GM12878 (cell line): Measurements from ENCODE around the gene DDAH1. TPM values are rescaled to one million over a fixed set of nuclear protein-coding genes. Genes with fewer than 3 reads are reported as not detected.

Experiments used
- ATAC-seq: fragments of 200-7000 bp; cut with Tn5 transposase; 3 replicates; pipeline ENCODE4 v1.9.1; 2020; ENCODE audit warnings: mild to moderate bottlenecking, moderate library complexity
- BruUV-seq: library from RNA; stranded (reverse); fragments of 400-500 nt; replicated peaks from 2 replicates; lab custom pipeline; 2021; lab: Mats Ljungman, UMichigan
- CTCF ChIA-PET: fragments of 300-600 bp; sonication (Branson Sonifier 250); formaldehyde crosslinking; extraction: SDS; loops from one replicate; lab custom pipeline; 2021; ENCODE audit warnings: inconsistent platforms; lab: Yijun Ruan, JAX
- POLR2A ChIA-PET: fragments of 350-600 bp; formaldehyde crosslinking; extraction: SDS; loops from one replicate; lab custom pipeline; 2021; ENCODE audit warnings: inconsistent platforms; lab: Charles Lee
- RAD21 ChIA-PET: fragments of 300-600 bp; sonication (Branson Sonifier 250); formaldehyde crosslinking; loops from one replicate; lab custom pipeline; 2023; ENCODE audit warnings: antibody characterized with exemption; ENCODE audit not compliant: unreplicated experiment; lab: Charles Lee
- SMC1A ChIA-PET: fragments of 300-600 bp; sonication (Branson Sonifier 250); formaldehyde crosslinking; loops from one replicate; lab custom pipeline; 2023; ENCODE audit not compliant: unreplicated experiment, uncharacterized antibody; lab: Charles Lee
- DNase-seq: peaks from one replicate; pipeline ENCODE4 v3.0.0-alpha.2; 2011; ENCODE audit warnings: low read depth, low spot score
- FAIRE-seq: peaks from 3 replicates; lab custom pipeline; 2011; peaks lifted over from hg19 to GRCh38; lab: Jason Lieb, UNC
- H2AFZ ChIP-seq: 2 replicates; pipeline ENCODE4 v1.6.0; 2011; ENCODE audit warnings: low read depth, low read length, control low read depth; ENCODE audit not compliant: control insufficient read depth
- H3K27ac ChIP-seq: 2 replicates; pipeline ENCODE4 v1.5.1; 2011; ENCODE audit warnings: control low read depth; ENCODE audit not compliant: control insufficient read depth, insufficient read depth
- H3K27me3 ChIP-seq, 2 experiments: replicated peaks in 1 of 2; 2 replicates each; pipeline versions ENCODE4 v1.6.0 to v1.6.1; 2011; ENCODE audit warnings: low read length in 1 of 2; ENCODE audit not compliant: control insufficient read depth in 2 of 2, insufficient read depth in 2 of 2
- H3K36me3 ChIP-seq, 2 experiments: 2 replicates each; pipeline ENCODE4 v1.5.1; 2011; ENCODE audit warnings: low read length in 1 of 2; ENCODE audit not compliant: control insufficient read depth in 2 of 2, insufficient read depth in 2 of 2
- H3K4me1 ChIP-seq: 2 replicates; pipeline ENCODE4 v1.6.1; 2011; ENCODE audit warnings: mild to moderate bottlenecking, low read length, moderate library complexity, mixed read lengths; ENCODE audit not compliant: control insufficient read depth, insufficient read depth
- H3K4me2 ChIP-seq: 2 replicates; pipeline ENCODE4 v1.6.0; 2011; ENCODE audit warnings: control low read depth; ENCODE audit not compliant: control insufficient read depth, insufficient read depth
- H3K4me3 ChIP-seq: fragments of 200-600 bp; sonication (generic); 2 replicates; pipeline ENCODE4 v1.5.1; 2016
- H3K79me2 ChIP-seq: 2 replicates; pipeline ENCODE4 v1.6.0; 2011; ENCODE audit warnings: low read length; ENCODE audit not compliant: control insufficient read depth, insufficient read depth
- H3K9ac ChIP-seq: 2 replicates; pipeline ENCODE4 v1.8.0; 2011; ENCODE audit warnings: low read length, control low read depth, mixed read lengths; ENCODE audit not compliant: control insufficient read depth, insufficient read depth
- H3K9me3 ChIP-seq: replicated peaks from 3 replicates; pipeline ENCODE4 v1.5.1; 2011; ENCODE audit warnings: mild to moderate bottlenecking, low read length; ENCODE audit not compliant: control insufficient read depth, insufficient read depth
- H4K20me1 ChIP-seq: 2 replicates; pipeline ENCODE4 v1.6.0; 2011; ENCODE audit not compliant: control insufficient read depth, insufficient read depth
- BHLHE40 ChIP-seq, 2 experiments: fragments of 450-650 bp in 1 of 2; IDR thresholded peaks; 2 replicates each; pipeline ENCODE4 v1.6.1; 2011 to 2017; ENCODE audit warnings: low read depth in 2 of 2, borderline replicate concordance in 1 of 2, improper control_type of control experiment in 1 of 2, low read length in 1 of 2, mild to moderate bottlenecking in 1 of 2
- CHD1 ChIP-seq: IDR thresholded peaks from 2 replicates; pipeline ENCODE4 v1.6.1; 2012; ENCODE audit warnings: low read depth, low read length, improper control_type of control experiment
- IRF4 ChIP-seq: IDR thresholded peaks from 2 replicates; pipeline ENCODE4 v1.6.1; 2011; ENCODE audit warnings: low read depth, low read length
- NR2F1 ChIP-seq: fragments of 450-650 bp; conservative IDR thresholded peaks from 2 replicates; pipeline ENCODE4 v1.6.1; 2017; ENCODE audit warnings: mild to moderate bottlenecking
- ZNF687 ChIP-seq: fragments of 450-650 bp; IDR thresholded peaks from 2 replicates; pipeline ENCODE4 v1.6.1; 2017; ENCODE audit warnings: mild to moderate bottlenecking, moderate library complexity
- WGBS: methylation state at CpG from one replicate; pipeline ENCODE4 v1.1.6; 2016; ENCODE audit warnings: low lambda C conversion rate; ENCODE audit not compliant: insufficient replicate concordance, insufficient coverage; ENCODE audit errors: missing lambda C conversion rate; 5-methylcytosine and 5-hydroxymethylcytosine counted together
- in situ Hi-C: fragments of 300-500 bp; cut with MboI; formaldehyde crosslinking; loops from 9 replicates; pipeline ENCODE4 v1.14.3; 2018; ENCODE audit warnings: mixed read lengths
- intact Hi-C: fragments of 100-400 bp; cut with micrococcal nuclease; formaldehyde crosslinking; loops from one replicate; pipeline ENCODE4 v1.14.2; 2022; ENCODE audit not compliant: unreplicated experiment
- polyA plus RNA-seq, 11 experiments: library from polyadenylated mRNA; depleted of rRNA in 4 of 11; unstranded in 6 of 11; stranded (reverse) in 5 of 11; fragments of >200 nt; fragmentation: Nextera tagmentation in 4 of 11; fragmentation: Illumina TruSeq in 1 of 11; extraction: Ambion mirVana in 4 of 11; extraction: Trizol in 1 of 11; gene quantifications; 1 replicate in 1 of 11; 2 replicates in 10 of 11; pipeline versions ENCODE4 v1.2.1 to v1.2.3, GENCODE V29; 2011 to 2016; ENCODE audit warnings: inconsistent platforms in 2 of 11, missing spikeins in 2 of 11, low read depth in 1 of 11
- total RNA-seq, 4 experiments: library from RNA; depleted of rRNA in 3 of 4; stranded (reverse); fragments of >200 nt in 3 of 4; fragmentation: Illumina TruSeq in 1 of 4; extraction: Trizol in 1 of 4; gene quantifications; 2 replicates each; pipeline versions ENCODE4 v1.2.1 to v1.2.3, GENCODE V29; 2013 to 2021

Gene DDAH1
- total and polyA plus RNA-seq, 10 of the 15 experiments (the other 5 are each of a cell fraction or from before 2014, with no cell fraction given), result 0.07 to 0.88 (median 0.27) TPM; not detected in 6

- TF ChIP-seq ZNF687, result no peak
- TF ChIP-seq NR2F1, result no peak
- TF ChIP-seq BHLHE40 (IDR thresholded peaks at IDR 0.05; ENCODE audit: borderline replicate concordance in 1 of 2, low read depth in 2 of 2, low read length in 1 of 2), result no peak
- TF ChIP-seq IRF4, result no peak
These were observed 32.1 kb upstream of the DDAH1 start (continued) for GRCh38 chr1:85496941-85497582.

GRCh38 chr1:85495556-85495955 is 30.6 kb upstream of the DDAH1 start:
- ATAC-seq (no peak), DNase-seq (no peak), FAIRE-seq (no peak)
- in situ Hi-C loops, result no loop called here
- POLR2A ChIA-PET, result interaction anchor here (0.6 kb wide), 1 partner anchor 279 kb away, joined by 5 read pairs; no protein-coding TSS in a partner anchor
- SMC1A ChIA-PET, result no interaction called here
- intact Hi-C loops, result no loop called here
- Histone ChIP-seq H4K20me1 (no peaks in the 10 kb centered on the region), H3K9ac (no peak overlapping the region), H3K9me3 (no peaks in the 10 kb centered on the region), H3K36me3 (no peaks in the 10 kb centered on the region), H3K4me2 (no peak overlapping the region), H3K79me2 (no peaks in the 10 kb centered on the region), H3K4me3 (no peak overlapping the region), H3K4me1 (no peaks in the 10 kb centered on the region), H3K27ac (no peak overlapping the region), H2AFZ (no peak overlapping the region), H3K27me3 (no peaks in the 10 kb centered on the region)
- no peak for TF ChIP-seq CHD1
- CTCF ChIA-PET, result no interaction called here
- WGBS, result 68% methylated on average over 6 of the region's 6 CpGs
- BruUV-seq, result no TSS peak
- RAD21 ChIA-PET, result no interaction called here
